Measurements from ENCODE around the gene RIMS4. TPM values are rescaled to one million over a fixed set of nuclear protein-coding genes. Genes with fewer than 3 reads are reported as not detected.

Gene RIMS4
- total RNA-seq, 1 donor from 2014 or later, result 6.1 TPM

- peaks cover 2% of the 10 kb centered on the region for H3K27me3 Mint-ChIP-seq (ENCODE audit: low read depth)
- no peaks in the 10 kb centered on the region for H3K36me3 Mint-ChIP-seq (ENCODE audit: low read depth)
- no peak overlapping the region for H3K4me3 Mint-ChIP-seq
- TF ChIP-seq, protein P1, sequence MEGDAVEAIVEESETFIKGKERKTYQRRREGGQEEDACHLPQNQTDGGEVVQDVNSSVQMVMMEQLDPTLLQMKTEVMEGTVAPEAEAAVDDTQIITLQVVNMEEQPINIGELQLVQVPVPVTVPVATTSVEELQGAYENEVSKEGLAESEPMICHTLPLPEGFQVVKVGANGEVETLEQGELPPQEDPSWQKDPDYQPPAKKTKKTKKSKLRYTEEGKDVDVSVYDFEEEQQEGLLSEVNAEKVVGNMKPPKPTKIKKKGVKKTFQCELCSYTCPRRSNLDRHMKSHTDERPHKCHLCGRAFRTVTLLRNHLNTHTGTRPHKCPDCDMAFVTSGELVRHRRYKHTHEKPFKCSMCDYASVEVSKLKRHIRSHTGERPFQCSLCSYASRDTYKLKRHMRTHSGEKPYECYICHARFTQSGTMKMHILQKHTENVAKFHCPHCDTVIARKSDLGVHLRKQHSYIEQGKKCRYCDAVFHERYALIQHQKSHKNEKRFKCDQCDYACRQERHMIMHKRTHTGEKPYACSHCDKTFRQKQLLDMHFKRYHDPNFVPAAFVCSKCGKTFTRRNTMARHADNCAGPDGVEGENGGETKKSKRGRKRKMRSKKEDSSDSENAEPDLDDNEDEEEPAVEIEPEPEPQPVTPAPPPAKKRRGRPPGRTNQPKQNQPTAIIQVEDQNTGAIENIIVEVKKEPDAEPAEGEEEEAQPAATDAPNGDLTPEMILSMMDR (conservative IDR thresholded peaks at IDR 0.05), result no peak
- H3K4me1 Mint-ChIP-seq, result peaks cover 5% of the 10 kb centered on the region
- DNase-seq (ENCODE audit: low read depth, low spot score), result no peak
- no peak overlapping the region for H3K27ac Mint-ChIP-seq (ENCODE audit: unreplicated experiment)
- H3K9me3 Mint-ChIP-seq, result no peaks in the 10 kb centered on the region
Observed at GRCh38 chr20:44701858-44702256, 108.5 kb downstream of the RIMS4 start.

Other genes with a start within 250 kb of the RIMS4 start
- 32.3 and 34.7 TPM in 2 replicates for gene PKIG, start 228.0 kb downstream of the RIMS4 start, total RNA-seq
- 8.2 and 9.0 TPM in 2 replicates for gene ADA, start 158.8 kb downstream of the RIMS4 start, total RNA-seq
- gene CCN5, start 95.2 kb downstream of the RIMS4 start, total RNA-seq, result not detected in 2 replicates
- not detected in 2 replicates for gene KCNK15, start 64.7 kb downstream of the RIMS4 start, total RNA-seq
- 168 and 172 TPM in 2 replicates for gene YWHAB, start 75.2 kb upstream of the RIMS4 start, total RNA-seq
- 75.0 and 78.6 TPM in 2 replicates for gene PABPC1L, start 99.5 kb upstream of the RIMS4 start, total RNA-seq
- 39.0 and 39.6 TPM in 2 replicates for gene TOMM34, start 149.9 kb upstream of the RIMS4 start, total RNA-seq
- 41.2 and 46.4 TPM in 2 replicates for gene STK4, start 156.0 kb upstream of the RIMS4 start, total RNA-seq

Measured in neural crest cell (in vitro differentiated cells).